MM.1S (cell line): ENCODE measurements around the gene NCAPH2.

Experiments used
- EZH2 ChIP-seq: fragments of 300-600 bp; sonication (generic); optimal IDR thresholded peaks from 2 replicates; pipeline ENCODE3; 2017; ENCODE audit warnings: low read depth, mild to moderate bottlenecking, antibody characterized with exemption, low read length, mixed read lengths
- TF ChIP-seq, protein P1 (sequence below): fragments of 300-600 bp; sonication (generic); IDR thresholded peaks from 2 replicates; pipeline ENCODE4 v1.5.1; 2016; ENCODE audit warnings: antibody characterized with exemption, low read length, mixed read lengths

DNA sequence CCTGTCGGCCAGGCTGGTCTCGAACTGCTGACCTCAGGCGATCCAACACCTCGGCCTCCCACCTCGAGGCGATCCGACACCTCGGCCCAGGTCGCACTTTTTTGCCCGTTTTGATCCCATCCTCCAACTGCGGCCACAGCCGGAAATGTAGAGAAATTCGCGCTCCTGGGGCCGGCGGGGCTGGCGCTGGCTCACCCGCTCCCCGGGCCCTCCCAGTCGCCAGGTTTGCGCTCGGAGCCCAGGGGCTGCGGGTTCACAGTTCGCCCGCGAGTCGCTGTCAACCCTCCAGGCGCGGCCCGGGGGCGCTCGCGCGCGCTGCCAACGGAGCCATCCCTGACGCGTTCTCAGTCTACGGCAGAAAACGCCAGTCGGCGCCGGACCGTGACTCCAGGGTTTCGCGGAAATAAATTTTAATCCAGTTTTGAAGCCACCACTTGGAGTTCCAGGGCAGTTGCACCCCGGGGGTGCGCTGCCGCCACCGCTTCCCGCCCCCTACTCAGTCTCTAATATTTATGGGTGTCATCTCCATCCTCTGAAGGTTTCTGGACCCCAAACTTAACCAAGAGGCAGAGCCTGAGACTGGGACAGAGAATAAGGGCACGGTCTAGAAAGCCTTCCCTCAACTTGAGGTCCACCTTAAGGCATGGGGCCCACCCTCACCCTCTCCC is 36.2 kb downstream of the NCAPH2 start:
- TF ChIP-seq, protein P1, sequence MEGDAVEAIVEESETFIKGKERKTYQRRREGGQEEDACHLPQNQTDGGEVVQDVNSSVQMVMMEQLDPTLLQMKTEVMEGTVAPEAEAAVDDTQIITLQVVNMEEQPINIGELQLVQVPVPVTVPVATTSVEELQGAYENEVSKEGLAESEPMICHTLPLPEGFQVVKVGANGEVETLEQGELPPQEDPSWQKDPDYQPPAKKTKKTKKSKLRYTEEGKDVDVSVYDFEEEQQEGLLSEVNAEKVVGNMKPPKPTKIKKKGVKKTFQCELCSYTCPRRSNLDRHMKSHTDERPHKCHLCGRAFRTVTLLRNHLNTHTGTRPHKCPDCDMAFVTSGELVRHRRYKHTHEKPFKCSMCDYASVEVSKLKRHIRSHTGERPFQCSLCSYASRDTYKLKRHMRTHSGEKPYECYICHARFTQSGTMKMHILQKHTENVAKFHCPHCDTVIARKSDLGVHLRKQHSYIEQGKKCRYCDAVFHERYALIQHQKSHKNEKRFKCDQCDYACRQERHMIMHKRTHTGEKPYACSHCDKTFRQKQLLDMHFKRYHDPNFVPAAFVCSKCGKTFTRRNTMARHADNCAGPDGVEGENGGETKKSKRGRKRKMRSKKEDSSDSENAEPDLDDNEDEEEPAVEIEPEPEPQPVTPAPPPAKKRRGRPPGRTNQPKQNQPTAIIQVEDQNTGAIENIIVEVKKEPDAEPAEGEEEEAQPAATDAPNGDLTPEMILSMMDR, result peak; percentile 78
- TF ChIP-seq EZH2, result no peak
